Measurements from ENCODE around the gene SERPINB7.
"Not testable (repeated sequence)": the region's sequence is repeated elsewhere in the genome, so short reads cannot be mapped to it uniquely, and the experiment has no call there.

The SERPINB7 gene, protein sequence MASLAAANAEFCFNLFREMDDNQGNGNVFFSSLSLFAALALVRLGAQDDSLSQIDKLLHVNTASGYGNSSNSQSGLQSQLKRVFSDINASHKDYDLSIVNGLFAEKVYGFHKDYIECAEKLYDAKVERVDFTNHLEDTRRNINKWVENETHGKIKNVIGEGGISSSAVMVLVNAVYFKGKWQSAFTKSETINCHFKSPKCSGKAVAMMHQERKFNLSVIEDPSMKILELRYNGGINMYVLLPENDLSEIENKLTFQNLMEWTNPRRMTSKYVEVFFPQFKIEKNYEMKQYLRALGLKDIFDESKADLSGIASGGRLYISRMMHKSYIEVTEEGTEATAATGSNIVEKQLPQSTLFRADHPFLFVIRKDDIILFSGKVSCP

DNA sequence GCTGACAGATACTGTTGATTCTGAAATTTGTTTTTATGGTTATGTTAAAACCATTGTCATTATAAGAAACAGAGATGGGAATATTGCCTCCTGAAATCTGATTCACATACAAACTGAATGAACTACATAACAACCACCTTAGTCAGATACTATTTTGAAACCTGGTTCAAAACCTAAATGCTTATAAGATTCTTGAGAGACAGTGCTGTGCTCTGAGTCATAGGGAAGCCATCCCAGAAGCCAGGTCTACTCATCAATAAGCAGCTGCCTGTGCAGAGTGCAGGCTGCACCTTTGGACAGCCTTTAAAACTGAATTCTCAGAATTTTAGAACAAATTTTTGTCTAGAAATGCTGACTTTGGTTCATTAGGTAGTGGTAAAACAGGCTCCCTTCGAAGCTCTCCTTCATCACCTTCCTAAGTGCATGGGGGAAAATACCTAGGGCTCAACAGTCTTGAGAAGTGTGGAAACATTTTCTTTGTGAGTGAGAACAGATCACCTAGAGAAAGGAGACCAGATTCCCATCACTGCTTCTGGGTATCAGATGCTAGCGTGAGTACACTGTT lies at the start of gene SERPINB7:
TSS of gene SERPINB7 (plus strand) at position 253 of the 565 bp plus-strand sequence. CDS start 6,955 bp downstream, outside the sequence.
- DNase-seq, result no peak

- no peak for DNase-seq
These were observed 49.3 kb upstream of the SERPINB7 start for GRCh38 chr18:63725682-63726480.

GRCh38 chr18:63730773-63731172 lies 44.4 kb upstream of the SERPINB7 start:
- no peak for DNase-seq

DNA sequence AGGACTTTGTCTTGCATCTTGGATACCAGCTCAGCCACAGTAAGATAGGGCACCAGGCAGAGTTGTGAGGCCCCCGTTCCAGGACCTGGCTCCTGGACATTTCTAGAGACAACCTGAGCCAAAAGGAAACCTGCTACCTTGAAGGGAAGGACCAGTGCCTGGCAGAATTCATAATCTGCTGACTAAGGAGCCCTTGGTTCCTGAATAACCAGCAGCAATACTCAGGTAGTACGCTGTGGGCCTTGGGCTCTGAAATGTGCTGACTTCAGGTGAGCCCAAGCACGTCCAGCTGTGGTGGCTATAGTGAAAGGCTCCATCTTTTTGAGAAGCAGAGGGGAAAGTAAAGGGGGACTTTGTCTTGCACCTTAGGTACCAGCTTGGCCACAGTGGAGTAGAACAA lies 44.0 kb upstream of the SERPINB7 start:
- no peak for DNase-seq

DNA sequence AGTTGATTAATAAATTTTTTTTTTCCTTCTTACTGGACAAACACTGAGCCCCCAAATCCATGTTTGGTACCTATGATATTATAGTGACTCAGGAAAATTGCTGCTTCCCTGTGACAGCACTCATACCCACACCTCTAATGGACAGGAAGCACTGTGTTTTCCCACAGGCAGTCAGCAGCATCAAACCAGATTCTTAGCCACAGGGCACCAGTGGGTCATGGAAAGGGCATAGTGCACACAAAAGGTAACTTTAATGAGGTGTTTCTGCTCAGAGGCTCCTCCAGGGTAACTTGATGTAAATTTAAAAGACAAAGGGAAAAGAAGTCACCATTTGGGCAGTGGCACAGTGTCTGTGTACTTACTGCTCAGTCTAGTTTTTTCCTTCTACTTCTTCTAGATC lies 38.3 kb upstream of the SERPINB7 start:
- DNase-seq, result no peak

- no peak for DNase-seq
These were observed 33.4 kb upstream of the SERPINB7 start for GRCh38 chr18:63741769-63742168.

DNA sequence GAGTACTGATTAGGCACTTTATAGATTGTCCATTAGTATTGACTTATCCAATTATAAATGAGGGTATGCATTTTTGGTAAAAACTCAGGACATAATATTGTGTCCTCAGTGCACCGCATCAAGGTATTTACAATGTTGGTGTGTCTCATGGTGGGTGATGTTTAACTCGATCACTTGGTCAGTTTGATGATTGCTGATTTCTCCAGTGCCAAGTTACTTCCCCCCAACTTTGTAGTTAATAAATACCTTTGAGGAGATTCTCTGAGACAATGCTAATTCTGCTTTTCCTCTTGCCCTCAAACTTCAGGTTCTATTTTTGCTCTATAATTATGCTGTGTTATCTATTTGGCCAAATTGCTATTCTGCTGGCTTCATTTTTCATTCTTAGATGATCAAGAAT lies 28.2 kb upstream of the SERPINB7 start:
- no peak for DNase-seq

DNA sequence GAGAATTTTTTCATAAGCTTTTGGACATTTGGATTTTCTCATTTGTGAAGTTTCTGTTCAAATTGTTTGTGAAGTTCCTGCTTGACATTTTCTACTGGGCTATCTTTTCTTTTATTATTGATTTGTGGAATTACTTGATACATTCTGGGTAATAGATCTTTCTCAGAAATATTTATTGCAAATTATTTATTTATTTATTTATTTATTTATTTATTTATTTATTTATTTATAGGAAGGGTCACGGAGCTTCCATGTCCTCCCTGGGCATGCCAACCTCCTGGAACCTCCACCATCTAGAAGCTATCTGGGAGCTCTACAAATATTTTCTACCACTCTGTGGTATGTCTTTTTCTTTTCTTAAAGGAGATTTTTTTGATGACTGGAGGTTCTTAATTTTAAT lies 25.7 kb upstream of the SERPINB7 start:
- no peak for DNase-seq

DNA sequence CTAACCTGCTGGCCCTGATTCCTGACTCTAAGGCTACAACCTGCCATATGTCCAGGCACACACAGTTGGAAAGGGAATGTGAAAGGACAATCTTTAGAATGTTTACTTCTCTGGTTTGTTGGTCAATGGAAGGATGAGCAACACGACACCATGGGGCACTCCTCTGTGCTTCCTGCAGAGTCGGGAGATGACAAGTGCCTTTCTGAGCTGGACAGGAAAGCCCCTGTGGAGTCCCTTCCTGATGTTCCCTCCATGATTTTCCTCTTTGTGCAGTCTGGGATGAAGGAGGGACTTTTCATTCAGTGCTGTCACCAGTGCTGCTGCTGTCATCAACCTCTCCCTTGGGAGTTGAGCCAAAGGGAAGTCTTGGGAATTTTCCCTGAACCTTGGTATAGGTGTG lies 22.6 kb upstream of the SERPINB7 start:
- no peak for DNase-seq

GRCh38 chr18:63753676-63754075 lies 21.5 kb upstream of the SERPINB7 start:
- no peak for DNase-seq

GRCh38 chr18:63757541-63757940 lies 17.7 kb upstream of the SERPINB7 start:
- DNase-seq, result no peak

DNA sequence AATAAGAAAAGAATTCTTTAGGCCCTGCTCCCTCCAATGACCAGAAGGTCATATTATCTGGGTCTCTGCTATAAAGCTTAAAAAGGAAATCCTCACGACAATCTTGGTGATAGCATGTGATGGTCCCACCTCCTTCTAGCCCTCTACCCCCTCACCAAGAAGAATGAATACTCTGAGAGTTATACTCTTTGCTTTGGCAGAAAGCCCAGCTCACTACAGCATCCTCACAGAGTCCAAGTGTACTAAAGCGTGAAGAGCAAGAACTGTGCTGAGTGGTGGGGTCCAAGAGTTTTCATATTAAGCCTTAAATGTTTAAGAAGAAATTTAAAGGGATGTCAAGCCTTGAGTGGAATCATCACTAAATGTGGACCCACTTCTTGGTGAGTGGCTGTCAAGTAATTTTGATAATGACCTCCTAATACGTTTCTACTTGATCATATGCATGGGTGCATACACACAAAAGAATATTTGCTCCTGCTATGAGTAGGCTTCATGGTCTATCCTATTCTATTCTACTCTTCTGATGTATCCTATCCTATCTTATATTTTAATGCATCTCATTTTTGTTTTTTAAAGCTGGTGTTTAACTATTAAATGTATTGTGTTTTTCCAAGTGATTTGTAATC lies 16.5 kb upstream of the SERPINB7 start:
- DNase-seq, result no peak

- not testable (repeated sequence) for DNase-seq
These were observed 15.4 kb upstream of the SERPINB7 start for GRCh38 chr18:63759786-63760185.

DNA sequence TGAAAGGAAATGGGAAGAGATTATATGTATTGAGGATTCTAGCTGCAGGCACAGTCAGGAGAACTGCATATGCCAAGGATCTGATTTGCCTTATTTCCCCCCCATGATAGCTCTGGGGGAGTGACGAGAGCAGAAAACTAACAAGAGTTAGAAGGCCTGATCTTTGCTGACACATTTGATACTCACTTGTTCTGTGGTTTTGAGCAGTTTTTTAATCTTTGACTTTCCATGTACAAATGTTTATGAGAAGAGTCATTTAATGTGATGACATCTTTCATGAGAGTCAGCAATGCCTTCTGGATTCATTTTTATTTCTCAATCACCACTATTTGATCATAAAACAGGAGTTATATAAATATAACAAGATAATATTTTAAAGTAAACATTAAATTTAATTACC lies 12.7 kb upstream of the SERPINB7 start:
- no peak for DNase-seq

DNA sequence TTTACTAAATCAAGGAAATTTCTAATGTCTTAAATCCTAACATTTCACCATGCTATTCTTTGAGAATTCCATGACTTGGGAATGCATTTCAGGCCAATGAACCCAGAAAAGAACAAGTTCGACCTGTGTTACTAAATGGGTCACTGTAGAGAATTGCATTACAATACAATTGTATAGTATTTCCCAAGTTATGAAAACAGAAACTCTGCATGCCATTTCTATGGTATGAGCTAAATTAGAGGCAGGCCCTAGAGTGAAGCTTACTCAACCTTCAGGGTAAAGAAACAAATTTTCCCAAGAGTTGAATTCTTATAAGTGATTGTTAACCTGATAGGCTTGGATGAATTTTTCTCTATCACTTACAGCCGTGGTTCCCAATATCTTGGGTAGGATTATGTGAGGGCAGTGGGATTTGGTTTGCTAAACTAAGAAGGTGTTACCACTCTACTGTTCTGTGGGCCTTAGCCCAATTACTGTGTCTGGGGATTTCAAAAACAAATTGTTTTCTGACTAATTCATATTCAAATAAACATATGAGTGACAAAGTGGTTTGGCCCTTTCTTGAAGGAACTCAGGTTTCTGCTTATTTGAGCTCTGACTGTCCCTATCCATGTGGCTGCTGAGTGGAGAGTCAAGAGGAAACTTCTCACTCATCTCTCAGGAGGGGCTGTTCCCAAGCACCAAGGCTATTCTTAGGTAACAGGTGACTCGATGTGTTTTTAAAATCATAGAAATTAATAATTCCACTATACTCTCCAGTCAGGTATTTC lies 11.2 kb upstream of the SERPINB7 start:
- no peak for DNase-seq

DNA sequence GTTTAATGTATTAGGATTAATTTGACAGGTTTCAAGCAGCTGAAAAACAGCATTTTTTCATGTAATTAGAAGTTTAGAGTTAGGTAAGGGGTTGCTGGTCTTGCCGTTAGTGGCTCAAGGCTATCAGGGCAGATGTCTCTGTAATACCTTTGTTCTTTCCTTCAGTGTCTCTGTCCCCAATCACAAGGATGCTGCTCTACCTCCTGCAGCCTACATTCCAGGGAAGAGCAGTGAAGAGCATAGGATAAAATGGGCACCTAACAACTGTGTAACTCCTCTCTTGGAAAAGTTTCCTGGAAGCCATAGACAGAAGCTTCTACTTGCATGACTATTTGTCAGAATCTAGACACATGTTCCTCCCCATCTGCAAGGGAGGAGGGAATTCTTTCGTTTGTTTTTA lies 9.4 kb upstream of the SERPINB7 start:
- no peak for DNase-seq

DNA sequence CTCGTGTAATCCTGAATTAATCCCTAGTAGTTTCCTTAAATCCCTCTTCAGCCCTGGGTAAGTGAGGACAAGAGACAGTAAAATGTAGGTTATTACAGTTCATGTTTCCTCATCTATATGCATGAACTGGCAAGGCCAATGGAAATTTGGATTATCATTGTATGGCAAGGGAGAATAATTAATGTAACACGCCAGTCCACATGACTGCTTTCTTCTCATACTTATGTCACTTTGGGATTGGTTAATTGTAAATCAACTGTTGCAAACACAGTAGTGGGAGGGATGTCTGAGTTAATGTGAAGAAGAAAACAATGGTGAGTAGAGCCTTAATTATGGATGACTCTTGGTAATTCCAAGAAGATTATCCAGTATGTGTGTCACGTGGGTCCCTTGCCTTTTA lies 1.7 kb upstream of the SERPINB7 start:
- no peak for DNase-seq

DNA sequence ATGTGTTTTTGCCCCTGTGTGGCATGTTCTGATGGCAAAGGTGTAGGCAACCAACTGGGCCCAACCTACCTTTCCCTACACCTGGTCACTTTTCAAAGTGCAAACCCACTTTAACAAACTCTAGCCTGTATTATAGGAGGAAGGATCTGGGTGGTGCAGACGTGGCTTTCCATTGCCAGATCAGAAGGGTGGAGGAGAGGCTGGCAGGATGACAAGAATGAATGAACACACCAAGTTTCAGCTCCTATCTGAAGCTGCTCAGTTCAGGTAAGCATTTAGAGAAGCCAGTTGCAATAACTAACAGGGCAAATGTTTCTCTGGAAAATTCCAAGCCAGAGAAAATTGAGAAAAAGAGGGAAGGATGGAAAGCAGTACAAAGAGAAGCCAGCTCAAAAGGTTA lies 707 bp upstream of the SERPINB7 start:
- peak; percentile 0 for DNase-seq

DNA sequence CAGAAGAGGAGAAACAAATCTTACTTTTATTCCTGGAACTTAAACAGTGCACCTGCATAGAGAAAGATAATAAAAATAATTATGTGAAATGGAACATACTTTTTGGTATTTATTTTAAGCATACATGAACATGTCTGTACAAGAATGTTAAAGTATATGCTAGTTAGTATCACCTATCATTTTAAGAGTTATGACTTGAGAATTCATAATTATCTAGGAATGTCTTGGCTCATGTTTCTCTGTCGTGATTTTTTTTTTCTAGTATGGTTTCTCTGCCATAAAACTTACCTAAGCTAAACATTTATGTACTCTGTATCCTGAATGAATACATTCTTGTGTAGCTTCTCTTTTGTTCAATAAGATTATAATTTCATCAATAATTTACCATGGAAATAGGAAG lies 4.2 kb downstream of the SERPINB7 start:
- DNase-seq, result no peak

GRCh38 chr18:63783394-63783793 lies 8.2 kb downstream of the SERPINB7 start:
- no peak for DNase-seq

- no peak for DNase-seq
These were observed 9.7 kb downstream of the SERPINB7 start for GRCh38 chr18:63784787-63785452.

DNA sequence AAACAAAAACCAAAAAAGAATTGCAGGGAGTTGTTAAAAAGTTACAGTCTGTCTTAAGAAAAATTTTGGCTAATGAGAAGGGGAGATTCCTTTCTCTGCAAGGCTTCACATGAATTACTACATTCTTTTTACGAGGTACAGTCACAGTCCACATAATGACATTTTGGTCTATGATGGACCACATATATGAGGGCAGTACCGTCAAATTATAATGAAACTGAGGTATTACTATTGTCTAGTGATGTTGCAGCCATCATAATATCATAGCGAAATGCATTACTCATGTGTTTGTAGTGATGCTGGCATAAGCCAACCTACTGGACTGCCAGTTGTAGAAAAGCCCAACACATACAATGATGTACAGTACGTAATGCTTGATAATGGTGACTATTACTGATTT lies 12.5 kb downstream of the SERPINB7 start:
- no peak for DNase-seq

All from DMS 273 treated with DMSO at 0.1 percent for 48 hours (cell line).